ENCODE data around the gene ZNF280A. TPM values are rescaled to one million over a fixed set of nuclear protein-coding genes. Genes with fewer than 3 reads are reported as not detected.

Gene ZNF280A
- total and polyA plus RNA-seq, 2 experiments from 2014 or later, result not detected

DNA sequence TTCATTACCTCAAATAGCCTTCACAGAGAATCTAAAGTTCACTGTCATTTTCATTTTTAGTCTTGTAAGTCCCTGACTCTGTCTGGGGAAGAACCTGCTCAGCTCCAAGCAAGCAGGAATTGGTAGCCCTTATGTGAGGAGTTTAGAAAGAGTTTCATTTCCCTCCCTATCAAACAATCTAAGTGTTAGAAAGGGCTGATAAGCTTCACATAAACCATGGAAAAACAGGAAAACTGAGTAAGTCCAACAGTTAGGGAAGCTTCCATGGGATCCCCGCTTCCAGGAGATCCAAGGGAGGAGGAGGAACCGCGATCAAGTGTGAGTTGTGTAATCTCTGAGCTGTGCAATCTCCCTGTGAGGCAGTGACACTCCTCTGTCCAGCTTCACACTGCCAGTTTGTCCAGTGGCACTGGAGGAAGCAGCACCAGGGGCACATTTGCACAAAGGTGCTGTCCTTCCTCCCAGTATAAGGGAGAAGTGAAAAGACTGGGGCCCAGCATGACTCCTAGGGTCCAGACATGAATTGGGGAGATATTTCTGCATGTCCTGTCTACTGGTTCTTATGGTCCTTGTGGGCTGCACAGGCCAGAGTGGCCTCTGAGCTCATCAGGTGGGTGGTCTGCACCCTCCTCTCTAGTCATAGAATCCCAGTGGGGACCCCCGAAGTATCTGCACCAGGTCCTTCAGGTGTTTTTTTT, 34.7 kb upstream of the ZNF280A start:
- Histone ChIP-seq H3K27me3 (ENCODE audit: insufficient read depth) (peaks cover 81% of the 10 kb centered on the region), H3K9me2 (ENCODE audit: insufficient read depth) (no peaks in the 10 kb centered on the region), H3K4me3 (no peak overlapping the region), H2AFZ (no peak overlapping the region), H3K79me2 (replicated peaks; ENCODE audit: insufficient read depth) (no peaks in the 10 kb centered on the region), H3F3A (replicated peaks; ENCODE audit: low read depth) (no peaks in the 10 kb centered on the region), H3K4me1 (ENCODE audit: insufficient read depth) (no peaks in the 10 kb centered on the region), H3K27ac (ENCODE audit: low read depth) (no peak overlapping the region), H3K4me2 (no peak overlapping the region), H3K36me3 (ENCODE audit: insufficient read depth) (no peaks in the 10 kb centered on the region), H4K20me1 (replicated peaks; ENCODE audit: insufficient read depth) (no peaks in the 10 kb centered on the region; the same call in 1 of the 2 replicates)
- no peak overlapping the region for H3K27ac Mint-ChIP-seq
- ATAC-seq (no peak), DNase-seq (ENCODE audit: low spot score) (no peak)
- no peak overlapping the region for H3K4me3 Mint-ChIP-seq
- peaks cover 26% of the 10 kb centered on the region for H3K9me3 Mint-ChIP-seq
- peaks cover 75% of the 10 kb centered on the region for H3K27me3 Mint-ChIP-seq (ENCODE audit: insufficient read depth, low read depth, poor library complexity)
- no peak for TF ChIP-seq ZNF114 (CRISPR knock-in tag; IDR thresholded peaks at IDR 0.05)
- no peak for TF ChIP-seq STAT1 (IDR thresholded peaks at IDR 0.05; ENCODE audit: unreplicated experiment)
- TF ChIP-seq REST (IDR thresholded peaks at IDR 0.05; ENCODE audit: unreplicated experiment), result no peak
- no peak for TF ChIP-seq CTCF (conservative IDR thresholded peaks at IDR 0.05; ENCODE audit: low read depth in 2 of 2)
- TF ChIP-seq CREB1 (CRISPR knock-in tag; IDR thresholded peaks at IDR 0.05; ENCODE audit: low read depth), result no peak
- no peak for TF ChIP-seq NANOG (IDR thresholded peaks at IDR 0.05; ENCODE audit: borderline replicate concordance)
- no peak for TF ChIP-seq EZH2phosphoT487 (IDR thresholded peaks at IDR 0.05; ENCODE audit: unreplicated experiment)
- no peak for TF ChIP-seq ZNF331 (CRISPR knock-in tag; IDR thresholded peaks at IDR 0.05; ENCODE audit: low read depth)
- no peak for TF ChIP-seq POLR2AphosphoS5 (IDR thresholded peaks at IDR 0.05; ENCODE audit: low read depth)
- TF ChIP-seq, protein P1, sequence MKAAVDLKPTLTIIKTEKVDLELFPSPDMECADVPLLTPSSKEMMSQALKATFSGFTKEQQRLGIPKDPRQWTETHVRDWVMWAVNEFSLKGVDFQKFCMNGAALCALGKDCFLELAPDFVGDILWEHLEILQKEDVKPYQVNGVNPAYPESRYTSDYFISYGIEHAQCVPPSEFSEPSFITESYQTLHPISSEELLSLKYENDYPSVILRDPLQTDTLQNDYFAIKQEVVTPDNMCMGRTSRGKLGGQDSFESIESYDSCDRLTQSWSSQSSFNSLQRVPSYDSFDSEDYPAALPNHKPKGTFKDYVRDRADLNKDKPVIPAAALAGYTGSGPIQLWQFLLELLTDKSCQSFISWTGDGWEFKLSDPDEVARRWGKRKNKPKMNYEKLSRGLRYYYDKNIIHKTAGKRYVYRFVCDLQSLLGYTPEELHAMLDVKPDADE (IDR thresholded peaks at IDR 0.05), result no peak
- no peak for TF ChIP-seq ZNF462 (CRISPR knock-in tag; IDR thresholded peaks at IDR 0.05)
- no peak for TF ChIP-seq JUNB (IDR thresholded peaks at IDR 0.05; ENCODE audit: unreplicated experiment)
- TF ChIP-seq EZH2 (IDR thresholded peaks at IDR 0.05; ENCODE audit: low read depth, unreplicated experiment), result no peak
- peaks cover 5% of the 10 kb centered on the region; the same call in 2 of the 3 replicates for H3K36me3 Mint-ChIP-seq (ENCODE audit: low read depth)
- H3K4me1 Mint-ChIP-seq, result no peaks in the 10 kb centered on the region; the same call in 2 of the 3 replicates

Measured in GM23338 (cell line).